Hematopoietic multipotent progenitor cell treated with erythropoietin and hydrocortisone succinate and interleukin-3 and kit ligand, for 17 days (in vitro differentiated cells): ENCODE measurements around the gene FAAP100.

Source experiments
- DNase-seq: peaks from one replicate; pipeline ENCODE4 v3.0.0-alpha.2; 2015; ENCODE audit warnings: low spot score

FAAP100 gene

DNA sequence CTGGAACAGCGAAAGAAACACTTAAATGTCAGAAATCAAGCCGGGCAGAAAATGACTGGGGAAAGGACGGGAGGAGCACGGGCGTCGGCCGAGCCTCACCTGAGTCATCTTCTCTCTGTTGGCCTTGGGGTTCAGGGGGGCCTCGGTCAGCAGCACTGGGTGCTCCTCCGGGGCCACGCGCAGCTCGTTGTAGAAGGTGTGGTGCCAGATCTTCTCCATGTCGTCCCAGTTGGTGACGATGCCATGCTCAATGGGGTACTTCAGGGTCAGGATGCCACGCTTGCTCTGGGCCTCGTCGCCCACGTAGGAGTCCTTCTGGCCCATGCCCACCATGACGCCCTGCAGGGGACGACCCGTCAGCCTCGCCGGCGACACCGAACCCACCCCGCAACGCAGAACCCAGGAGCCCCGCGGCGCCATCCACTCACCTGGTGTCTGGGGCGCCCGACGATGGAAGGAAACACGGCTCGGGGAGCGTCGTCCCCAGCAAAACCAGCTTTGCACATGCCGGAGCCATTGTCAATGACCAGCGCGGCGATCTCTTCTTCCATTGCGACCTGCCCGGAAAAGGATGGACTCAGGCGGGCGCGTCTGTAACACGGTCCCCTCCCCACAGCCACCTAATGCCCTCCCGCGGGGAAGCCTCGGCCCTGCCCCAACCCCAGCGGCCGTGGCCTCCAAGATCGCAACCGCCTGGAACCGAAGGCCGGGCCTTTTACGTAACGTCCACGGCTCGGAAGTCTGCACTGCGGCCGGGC, 40.2 kb downstream of the FAAP100 start:
- no peak for DNase-seq

DNA sequence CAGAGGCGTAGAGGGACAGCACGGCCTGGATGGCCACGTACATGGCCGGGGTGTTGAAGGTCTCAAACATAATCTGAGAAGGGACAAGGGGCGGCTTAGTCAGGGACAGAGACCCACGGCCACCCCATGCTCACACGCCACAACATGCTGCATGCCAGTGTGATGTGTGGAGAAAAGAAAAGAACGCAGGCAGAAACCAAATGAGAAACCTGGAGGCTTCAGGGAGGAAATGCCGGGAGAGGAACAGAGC, 40.7 kb downstream of the FAAP100 start:
- DNase-seq = no peak

DNA sequence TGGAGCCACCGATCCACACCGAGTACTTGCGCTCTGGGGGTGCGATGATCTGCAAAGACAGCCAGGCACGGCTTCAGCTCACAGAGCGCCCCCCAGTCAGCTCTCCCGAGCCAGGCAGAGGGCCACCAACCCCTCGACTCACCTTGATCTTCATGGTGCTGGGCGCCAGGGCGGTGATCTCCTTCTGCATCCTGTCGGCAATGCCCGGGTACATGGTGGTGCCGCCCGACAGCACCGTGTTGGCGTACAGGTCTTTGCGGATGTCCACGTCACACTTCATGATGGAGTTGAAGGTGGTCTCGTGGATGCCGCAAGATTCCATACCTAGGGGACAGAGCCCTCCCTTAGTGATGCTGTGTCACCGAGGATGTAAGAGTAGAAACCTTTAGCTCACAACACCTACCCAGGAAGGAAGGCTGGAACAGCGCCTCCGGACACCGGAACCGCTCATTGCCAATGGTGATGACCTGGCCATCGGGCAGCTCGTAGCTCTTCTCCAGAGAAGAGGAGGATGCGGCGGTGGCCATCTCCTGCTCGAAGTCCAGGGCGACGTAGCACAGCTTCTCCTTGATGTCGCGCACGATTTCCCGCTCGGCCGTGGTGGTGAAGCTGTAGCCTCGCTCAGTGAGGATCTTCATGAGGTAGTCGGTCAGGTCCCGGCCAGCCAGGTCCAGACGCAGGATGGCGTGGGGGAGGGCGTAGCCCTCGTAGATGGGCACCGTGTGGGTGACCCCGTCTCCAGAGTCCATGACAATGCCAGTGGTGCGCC, 41.2 kb downstream of the FAAP100 start:
- no peak for DNase-seq

DNA sequence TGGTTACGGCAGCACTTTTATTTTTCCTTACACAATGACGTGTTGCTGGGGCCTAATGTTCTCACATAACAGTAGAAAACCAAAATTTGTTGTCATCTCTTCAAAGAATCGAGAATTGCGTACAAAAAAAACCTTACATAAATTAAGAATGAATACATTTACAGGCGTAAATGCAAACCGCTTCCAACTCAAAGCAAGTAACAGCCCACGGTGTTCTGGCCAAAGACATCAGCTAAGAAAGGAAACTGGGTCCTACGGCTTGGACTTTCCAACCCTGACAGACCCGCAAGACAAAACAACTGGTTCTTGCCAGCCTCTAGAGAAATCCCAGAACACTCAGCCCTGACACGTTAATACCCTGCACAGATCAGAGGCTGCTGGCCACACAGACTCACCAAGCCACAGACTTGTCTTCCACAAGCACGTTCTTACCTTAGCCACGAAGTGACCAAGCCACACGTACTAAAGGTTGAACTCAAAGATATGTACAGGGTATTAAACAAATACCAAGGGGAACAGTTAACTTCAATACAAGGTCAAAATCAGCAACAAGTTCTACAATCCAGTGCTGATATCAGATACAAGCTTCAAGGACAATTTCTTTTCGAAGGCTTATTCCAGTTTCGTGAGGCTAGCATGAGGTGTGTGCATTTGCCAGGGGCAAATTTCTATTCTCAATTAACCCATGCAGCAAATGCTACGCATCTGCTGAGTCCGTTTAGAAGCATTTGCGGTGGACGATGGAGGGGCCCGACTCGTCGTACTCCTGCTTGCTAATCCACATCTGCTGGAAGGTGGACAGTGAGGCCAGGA, 42.0 kb downstream of the FAAP100 start:
- no peak for DNase-seq

DNA sequence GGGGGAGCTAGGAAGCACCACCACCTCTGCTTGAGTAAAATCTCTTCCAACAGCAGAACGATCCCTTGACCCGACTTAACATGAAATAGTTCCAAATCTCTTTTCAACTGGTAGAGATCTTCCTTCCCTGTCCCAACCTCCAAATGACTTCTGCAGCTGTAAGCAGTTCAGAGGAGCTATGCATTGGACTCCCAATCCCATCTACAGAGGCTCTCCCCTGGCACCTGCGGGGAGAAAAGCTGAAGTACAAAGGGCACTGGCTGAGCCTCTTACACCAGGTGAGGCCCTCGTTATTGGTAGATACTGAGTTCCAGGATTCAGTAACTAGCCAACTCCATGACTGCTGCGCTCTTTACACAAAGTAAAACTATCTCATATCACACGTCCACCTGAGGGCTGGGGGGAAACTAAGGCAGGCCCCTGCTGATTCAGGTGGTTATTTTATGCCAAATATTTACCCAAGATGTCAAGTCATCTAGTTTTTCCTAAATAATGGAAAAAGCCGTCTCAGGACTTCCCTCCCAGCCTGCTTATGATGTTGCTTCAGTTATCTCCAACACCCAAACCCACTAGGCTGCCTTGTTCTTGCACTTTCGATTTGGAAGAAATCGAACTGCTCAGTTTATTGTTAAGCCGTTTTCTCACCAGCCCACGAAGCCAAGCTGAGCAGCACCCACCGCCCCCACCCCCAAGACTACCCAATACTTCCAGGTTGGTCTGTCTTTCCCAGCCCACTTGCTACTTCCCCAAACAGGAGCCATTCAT, 42.8 kb downstream of the FAAP100 start:
- DNase-seq = no peak

DNA sequence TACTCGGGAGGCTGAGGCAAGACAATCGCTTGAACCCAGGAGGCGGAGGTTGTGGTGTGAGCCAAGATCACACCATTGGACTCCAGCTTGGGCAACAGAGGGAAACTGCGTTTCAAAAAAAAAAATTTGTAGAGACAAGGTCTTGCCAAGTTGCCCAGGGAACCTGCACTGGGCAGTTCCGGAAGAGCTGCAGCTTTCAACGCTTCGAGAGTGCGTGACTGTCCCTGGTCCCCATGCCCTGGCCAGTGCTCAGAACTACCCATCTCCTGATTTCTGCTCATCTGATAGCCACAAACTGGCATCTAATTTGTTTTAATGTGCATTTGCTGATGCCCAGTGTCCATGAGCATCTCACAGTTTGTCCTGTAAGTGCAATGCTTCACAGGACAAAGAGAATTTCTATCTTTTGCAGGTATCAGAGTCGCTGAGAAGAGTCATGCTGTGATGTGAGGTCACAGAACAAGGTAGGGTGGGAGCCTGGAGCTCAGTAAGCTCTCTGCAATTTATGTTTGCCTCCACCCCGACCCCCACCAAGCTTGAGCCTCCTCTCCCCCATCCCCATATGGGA, 43.4 kb downstream of the FAAP100 start:
- DNase-seq = no peak

DNA sequence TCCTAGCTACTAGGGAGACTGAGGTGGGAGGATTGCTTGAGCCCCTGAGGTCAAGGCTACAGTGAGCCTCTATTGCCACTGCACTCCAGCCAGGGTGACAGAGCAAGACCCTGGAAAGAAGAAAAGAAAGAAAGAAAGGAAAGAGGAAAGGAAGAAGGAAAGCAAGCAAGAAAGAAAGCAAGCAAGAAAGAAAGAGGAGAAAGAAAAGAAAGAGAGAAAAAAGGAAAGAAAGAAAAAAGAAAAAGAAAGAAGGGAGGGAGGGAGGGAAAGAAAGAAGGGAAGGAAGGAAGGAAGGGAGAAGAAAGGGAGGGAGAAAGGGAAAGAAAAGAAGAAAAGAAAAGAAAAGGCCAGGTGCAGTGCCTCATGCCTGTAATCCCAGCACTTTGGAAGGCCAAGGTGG, 48.5 kb downstream of the FAAP100 start:
- no peak for DNase-seq

DNA sequence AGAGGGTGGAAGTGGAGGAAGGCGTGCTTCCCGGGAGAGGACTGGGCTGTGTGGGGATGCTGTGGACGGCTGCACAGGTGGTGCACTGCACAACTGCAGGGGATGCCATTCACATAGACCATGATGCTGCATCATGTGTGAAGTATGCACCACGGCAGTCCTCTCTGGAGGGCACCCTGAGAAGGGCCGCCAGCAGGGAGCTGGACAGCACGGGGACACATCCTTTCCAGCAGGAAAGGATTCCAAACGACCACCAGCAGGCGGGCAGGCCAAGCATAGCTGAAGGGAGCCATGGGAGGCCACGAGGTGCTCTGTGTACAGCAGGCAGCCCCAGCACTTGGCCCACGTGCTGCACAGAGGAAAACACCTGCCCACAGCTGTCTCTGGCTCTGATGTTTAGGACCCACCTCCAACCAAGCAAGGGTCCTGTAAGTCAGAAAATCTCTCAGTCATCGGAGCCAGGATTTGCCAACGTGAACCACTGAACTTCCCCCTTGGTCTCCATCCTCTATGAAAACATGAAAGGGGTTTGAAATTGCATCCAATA, 49.6 kb downstream of the FAAP100 start:
- DNase-seq = no peak

DNA sequence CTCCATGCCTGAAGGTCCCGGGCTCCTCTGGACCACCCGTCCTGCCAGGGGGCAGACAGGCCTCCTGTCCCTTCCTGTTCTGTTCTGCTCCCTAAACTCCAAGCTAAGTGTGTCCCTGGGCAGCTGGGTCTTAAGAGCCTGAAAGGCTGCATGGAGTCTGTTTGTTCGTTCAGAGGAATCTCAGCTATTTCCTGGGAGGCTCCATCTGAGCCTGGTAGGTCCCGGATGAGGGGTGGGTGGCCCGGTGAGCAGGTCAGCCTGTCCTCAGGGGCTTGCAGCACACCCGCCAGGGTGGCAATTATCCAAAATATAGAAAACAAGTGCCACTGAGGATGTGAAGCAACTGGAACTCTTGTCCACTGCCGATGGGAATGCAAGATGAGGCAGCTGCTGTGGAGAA, 52.1 kb downstream of the FAAP100 start:
- no peak for DNase-seq

DNA sequence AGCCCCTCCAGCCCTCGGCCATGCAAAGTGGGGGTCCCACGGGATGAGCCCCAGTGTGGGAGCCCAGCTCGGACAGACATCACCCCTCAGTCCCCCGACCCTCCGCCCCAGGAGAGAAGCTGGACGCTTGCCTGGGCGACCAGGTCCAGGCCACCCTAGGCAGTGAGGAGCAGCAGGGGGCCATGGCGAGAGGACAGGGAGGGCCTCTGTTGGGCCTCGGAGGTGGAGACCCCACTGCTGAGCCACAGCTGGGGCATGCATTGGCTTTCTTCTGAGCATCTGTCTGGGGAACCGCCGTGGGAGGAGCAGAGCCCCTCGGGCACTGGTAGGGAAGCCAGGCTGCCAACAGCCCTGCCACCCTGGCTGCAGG, 52.6 kb downstream of the FAAP100 start:
- no peak for DNase-seq

DNA sequence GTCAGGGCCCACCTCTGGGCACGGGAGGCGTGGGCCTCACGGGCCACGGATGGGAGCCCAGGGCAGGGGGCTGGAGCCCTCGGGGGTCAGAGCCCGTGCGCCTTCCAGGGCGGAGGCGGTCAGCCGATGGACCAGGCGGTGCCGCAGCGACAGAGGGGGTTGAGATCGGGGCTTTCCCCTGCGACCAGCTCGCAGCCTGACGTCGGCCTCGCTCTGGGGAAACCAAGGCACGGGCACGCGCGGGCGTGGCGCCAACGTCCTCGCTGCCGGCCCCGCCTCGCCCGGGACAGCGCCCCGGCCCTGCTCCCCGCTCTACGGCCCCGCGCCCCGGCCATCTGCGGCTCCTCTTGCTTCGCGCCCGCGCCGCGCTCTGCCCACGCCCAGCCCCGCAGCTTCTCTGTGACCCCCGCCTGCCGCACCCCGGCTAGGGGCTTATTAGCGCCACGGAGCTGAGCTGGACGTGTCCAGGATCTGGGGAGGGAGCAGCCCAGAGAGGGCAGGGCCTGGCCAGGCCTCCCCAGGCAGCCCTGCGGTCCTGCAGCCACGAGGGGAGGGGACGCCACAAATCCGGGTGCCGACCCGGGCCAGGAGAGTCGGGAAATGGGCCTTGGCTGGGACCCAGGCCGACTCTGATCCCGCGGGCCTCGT, 53.1 kb downstream of the FAAP100 start:
- DNase-seq = no peak

DNA sequence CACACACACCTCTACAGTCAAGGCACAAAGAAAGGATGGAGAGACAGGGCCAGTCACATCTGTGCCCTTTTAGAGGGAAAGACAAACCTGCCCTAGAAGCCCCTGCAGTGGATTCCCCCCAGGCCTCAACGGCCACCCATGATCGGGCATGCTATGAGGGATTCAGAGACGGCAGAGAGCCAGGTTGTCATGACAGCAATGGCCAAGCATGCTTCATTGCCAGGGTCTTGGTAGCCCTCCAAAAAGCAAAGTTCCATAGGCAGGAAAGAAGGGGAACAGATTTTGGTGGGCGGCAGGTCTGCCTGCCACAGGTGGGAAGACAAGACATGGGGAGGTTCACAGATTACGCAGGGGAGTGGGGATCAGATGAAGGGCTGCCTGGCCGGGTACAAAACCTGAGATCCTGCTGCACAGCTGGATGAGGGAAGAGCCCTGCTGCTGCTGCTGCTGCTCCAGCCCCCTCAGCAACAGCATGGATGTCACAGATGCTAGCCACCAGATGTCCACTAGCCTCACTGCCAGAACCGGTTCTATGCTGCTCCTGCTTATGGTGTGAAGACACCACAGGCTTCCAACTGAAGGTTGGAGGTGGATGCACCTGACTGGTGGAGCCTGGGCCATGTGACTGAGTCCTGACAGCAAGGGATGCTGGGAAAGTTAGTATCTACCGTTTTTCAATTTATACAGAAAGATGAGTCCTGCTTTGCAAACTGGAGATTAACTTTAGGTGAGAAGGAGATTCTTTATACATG, 57.4 kb downstream of the FAAP100 start:
- no peak for DNase-seq

DNA sequence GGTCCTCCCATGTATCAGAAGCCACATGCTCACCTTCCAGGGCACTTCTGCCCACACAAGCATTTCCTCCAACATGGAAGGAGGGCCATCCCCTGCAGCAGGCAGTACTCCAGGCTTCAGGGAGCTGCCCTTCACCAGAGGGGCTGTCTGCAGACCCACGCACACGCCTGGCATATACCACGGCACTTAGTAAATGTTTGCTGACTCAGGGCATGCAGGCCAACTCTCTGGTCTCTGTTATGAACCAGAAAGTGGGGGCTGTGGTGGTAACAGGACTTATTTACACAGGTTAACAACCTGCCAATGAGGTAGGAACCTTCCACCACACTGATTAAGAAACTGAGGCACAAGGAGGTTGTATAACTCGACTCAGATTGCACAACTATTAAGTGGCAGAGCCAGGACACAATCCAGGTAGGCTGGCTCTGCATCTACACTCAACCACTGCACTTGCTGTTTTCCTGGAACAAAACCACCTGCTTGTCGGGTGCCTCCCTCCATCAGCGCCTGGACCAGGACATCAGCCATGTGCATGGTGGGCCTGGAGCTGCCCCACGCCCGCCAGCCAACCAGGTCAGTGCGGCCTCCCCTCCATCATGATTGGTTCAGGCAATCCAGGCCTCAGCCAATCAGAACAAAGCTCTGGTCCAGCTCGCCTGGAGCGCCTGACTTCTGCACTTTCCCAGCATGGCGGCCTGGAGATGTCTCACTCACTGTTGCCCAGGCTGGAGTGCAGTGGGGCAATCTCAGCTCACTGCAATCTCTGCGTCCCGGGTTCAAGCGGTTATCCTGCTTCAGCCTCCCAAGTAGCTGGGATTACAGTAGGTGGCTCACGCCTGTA, 58.7 kb downstream of the FAAP100 start:
- DNase-seq = no peak

DNA sequence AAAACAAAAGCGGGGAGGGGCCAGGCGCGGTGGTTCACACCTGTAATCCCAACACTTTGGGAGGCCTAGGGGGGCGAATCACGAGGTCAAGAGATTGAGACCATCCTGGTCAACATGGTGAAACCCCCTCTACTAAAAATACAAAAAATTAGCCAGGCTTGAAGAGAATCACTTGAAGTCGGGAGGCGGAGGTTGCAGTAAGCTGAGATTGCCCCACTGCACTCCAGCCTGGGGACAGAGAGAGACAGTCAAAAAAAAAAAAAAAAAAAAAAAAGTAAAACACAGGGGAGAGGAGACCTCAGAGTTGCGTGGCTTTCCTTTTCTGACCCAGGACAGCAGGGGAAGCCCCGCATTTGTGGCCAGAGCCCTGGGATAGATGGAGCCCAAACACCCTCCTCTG, 59.4 kb downstream of the FAAP100 start:
- DNase-seq = no peak

DNA sequence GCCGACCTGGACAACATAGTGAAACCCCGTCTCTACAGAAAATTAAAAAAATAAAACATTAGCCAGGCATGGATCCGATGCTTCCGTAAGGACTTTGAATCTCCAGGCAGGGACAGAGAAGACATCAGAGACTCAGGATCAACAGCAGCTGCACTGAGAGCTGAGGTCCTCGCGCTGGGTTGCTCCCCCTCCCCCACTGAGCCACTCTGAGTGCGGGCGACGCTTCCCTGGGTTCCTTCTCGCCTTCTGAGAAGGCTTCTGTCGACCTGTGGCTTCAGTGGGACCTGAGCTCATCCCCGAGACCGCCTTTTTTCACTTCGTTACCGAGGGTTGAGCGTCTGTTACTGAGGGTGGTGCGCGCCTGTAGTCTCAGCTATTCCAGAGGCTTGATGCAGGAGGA, 60.0 kb downstream of the FAAP100 start:
- no peak for DNase-seq

DNA sequence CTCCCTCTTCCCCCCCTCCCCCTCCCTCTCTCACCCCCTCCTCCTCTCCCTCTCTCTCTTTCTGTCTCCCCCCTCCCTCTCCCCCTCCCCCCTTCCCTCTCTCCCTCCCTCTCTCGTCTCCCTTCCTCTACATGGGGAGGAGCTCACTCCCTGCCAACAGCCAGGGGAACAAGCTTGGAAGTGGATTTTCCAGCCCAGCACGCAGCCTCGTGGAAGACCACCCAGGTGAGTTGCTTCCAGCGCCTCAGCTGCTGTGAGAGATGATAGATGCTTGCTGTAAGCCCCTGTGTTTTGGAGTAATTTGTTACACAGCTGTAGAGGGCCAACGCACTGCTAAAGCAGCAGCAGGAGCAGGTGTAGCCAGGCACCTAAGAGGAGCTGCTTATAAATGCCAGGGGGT, 60.4 kb downstream of the FAAP100 start:
- no peak for DNase-seq

DNA sequence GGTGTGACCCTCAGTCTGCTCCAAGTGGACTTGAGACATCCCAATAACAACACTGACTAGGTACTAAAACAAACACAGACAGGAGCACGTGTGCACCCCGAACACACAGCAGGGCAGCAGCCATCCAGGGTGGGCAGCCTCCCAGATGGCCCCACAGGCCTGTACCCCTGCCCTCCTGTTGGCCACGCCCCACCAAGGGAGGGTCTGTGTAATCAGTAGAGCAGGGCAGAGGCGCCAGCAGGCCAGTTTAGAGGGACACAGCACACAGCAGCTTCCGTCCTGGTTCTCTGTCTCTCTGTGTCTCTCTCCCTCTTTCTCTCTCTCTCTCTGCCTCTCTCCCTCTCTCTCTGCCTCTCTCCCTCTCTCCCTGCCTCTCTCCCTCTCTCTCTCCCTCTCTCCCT, 61.0 kb downstream of the FAAP100 start:
- DNase-seq = no peak

DNA sequence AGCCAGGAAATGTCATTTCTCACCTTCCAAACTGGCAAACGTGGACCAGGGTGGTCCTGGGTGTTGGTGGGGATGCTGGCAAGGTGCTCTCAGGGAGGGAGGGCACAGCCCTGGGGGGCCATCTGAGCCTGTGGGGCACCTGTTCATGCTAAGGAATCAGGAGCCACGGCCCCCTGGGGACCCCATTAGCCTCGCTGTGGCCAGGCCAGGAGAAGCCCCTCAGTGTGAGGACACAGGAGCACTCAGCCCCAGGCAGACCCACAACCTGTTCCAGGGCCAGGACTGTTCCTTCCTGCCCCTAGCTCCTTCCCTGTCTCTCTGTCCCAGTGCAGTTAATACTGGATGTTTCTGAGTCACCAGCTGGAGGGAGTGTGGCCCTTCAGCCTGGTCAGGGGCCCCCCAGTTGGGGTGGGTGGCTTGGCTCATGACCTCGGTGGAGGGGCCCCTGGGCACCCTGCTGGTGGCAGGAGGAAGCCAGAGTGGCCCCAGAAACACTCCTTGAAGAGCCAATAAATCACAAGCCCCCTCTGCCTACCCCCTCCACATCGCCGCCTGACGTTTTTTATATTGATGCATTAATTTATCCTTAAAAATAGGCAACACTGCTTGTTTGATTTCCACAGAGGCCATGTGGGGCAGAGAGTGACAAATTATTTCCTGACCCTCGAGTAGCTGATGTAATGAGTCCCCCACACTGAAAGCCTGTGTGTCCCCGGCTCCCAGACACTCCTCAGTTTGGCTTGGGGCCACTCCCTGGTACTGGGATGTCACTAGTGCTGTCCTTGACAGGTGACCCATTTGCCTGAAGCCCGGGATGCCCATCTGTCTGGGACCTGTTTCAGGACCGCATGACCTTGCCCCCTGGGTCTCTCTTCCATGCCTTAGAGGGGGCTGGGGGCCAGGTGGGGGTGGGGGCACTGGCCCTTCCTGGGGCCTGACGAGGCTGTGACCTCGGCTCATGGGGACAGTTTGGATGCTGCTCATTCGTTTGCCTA, 61.9 kb downstream of the FAAP100 start:
- DNase-seq = no peak
